B cell (primary cell): Measurements from ENCODE around the gene SLC2A9. TPM values are rescaled to one million over a fixed set of nuclear protein-coding genes. Genes with fewer than 3 reads are reported as not detected.

Source experiments
- ATAC-seq: fragments of 200-7000 bp; cut with Tn5 transposase; one replicate; pipeline ENCODE4 v1.10.0; 2021; ENCODE audit warnings: low read depth, mild to moderate bottlenecking, moderate number of reproducible peaks, moderate library complexity
- CTCF ChIA-PET: fragments of 350-600 bp; sonication (Branson Sonifier 250); formaldehyde crosslinking; loops from one replicate; lab custom pipeline; 2021; ENCODE audit warnings: antibody characterized with exemption, inconsistent platforms; lab: Charles Lee
- POLR2A ChIA-PET: fragments of 350-600 bp; sonication (Branson Sonifier 250); formaldehyde crosslinking; loops from one replicate; lab custom pipeline; 2021; ENCODE audit warnings: antibody characterized with exemption; lab: Charles Lee
- DNase-seq: peaks from one replicate; pipeline ENCODE4 v3.0.0; 2013
- H2AFZ ChIP-seq: 2 replicates; pipeline ENCODE4 v1.6.1; 2012; ENCODE audit warnings: mild to moderate bottlenecking, low read depth, low read length; ENCODE audit not compliant: insufficient read depth, poor library complexity, severe bottlenecking
- H3K27ac ChIP-seq, 2 donors: 1 replicate in 1 of 2; 2 replicates in 1 of 2; pipeline ENCODE4 v1.5.1; 2012 to 2013; ENCODE audit warnings: low read length in 2 of 2, mild to moderate bottlenecking in 2 of 2, moderate library complexity in 1 of 2
- H3K27me3 ChIP-seq, 4 experiments: fragments of 200-600 bp in 1 of 4; sonication (generic) in 1 of 4; replicated peaks in 1 of 4; 1 replicate in 2 of 4; 2 replicates in 2 of 4; pipeline versions ENCODE4 v1.6.1 to v1.7.0; 2013 to 2016; ENCODE audit warnings: low read length in 3 of 4, mild to moderate bottlenecking in 2 of 4, mixed read lengths in 1 of 4, moderate library complexity in 1 of 4; ENCODE audit not compliant: insufficient read depth in 4 of 4, control insufficient read depth in 3 of 4; ENCODE audit errors: control extremely low read depth in 1 of 4
- H3K36me3 ChIP-seq, 2 experiments: replicated peaks in 1 of 2; 1 replicate in 1 of 2; 2 replicates in 1 of 2; pipeline versions ENCODE4 v1.6.1 to v1.7.1; 2013; ENCODE audit warnings: low read length in 1 of 2; ENCODE audit not compliant: insufficient read depth in 2 of 2, control insufficient read depth in 1 of 2; ENCODE audit errors: control extremely low read depth in 1 of 2, extremely low read depth in 1 of 2
- H3K4me1 ChIP-seq, 2 donors: fragments of 200-600 bp in 1 of 2; sonication (generic) in 1 of 2; 1 replicate in 1 of 2; 2 replicates in 1 of 2; pipeline versions ENCODE4 v1.5.1 to v1.6.1; 2013 to 2017; ENCODE audit warnings: low read length in 2 of 2; ENCODE audit not compliant: control insufficient read depth in 2 of 2, insufficient read depth in 2 of 2
- H3K4me2 ChIP-seq: replicated peaks from 2 replicates; pipeline ENCODE3; 2012; ENCODE audit warnings: mild to moderate bottlenecking, low read depth, low read length; ENCODE audit not compliant: poor library complexity, severe bottlenecking
- H3K4me3 ChIP-seq, 5 experiments: fragments of 200-600 bp in 1 of 5; sonication (generic) in 1 of 5; 1 replicate in 3 of 5; 2 replicates in 2 of 5; pipeline versions ENCODE4 v1.5.1 to v1.7.0; 2011 to 2016; ENCODE audit warnings: low read length in 4 of 5, mild to moderate bottlenecking in 4 of 5, low read depth in 2 of 5, control low read depth in 1 of 5, moderate library complexity in 1 of 5; ENCODE audit not compliant: insufficient read depth in 1 of 5; ENCODE audit errors: control extremely low read depth in 1 of 5, extremely low read depth in 1 of 5
- H3K79me2 ChIP-seq: fragments of 200-600 bp; sonication (generic); one replicate; pipeline ENCODE4 v1.6.0; 2016; ENCODE audit warnings: low read length; ENCODE audit not compliant: control insufficient read depth, insufficient read depth
- H3K9ac ChIP-seq: fragments of 200-600 bp; sonication (generic); 2 replicates; pipeline ENCODE4 v1.6.1; 2017; ENCODE audit warnings: mild to moderate bottlenecking, low read length, moderate library complexity
- H3K9me3 ChIP-seq, 3 donors: one replicate each; pipeline versions ENCODE4 v1.6.1 to v1.7.1; 2013; ENCODE audit warnings: low read length in 2 of 3; ENCODE audit not compliant: control insufficient read depth in 2 of 3, insufficient read depth in 1 of 3; ENCODE audit errors: control extremely low read depth in 1 of 3
- H4K20me1 ChIP-seq: 2 replicates; pipeline ENCODE4 v1.6.0; 2012; ENCODE audit warnings: mild to moderate bottlenecking, low read length; ENCODE audit not compliant: insufficient read depth, control insufficient read depth, poor library complexity, severe bottlenecking
- H3K27ac Mint-ChIP-seq: one replicate; pipeline ENCODE4 v1.8.0; 2021; ENCODE audit warnings: mixed read lengths
- H3K27me3 Mint-ChIP-seq: one replicate; pipeline ENCODE4 v1.8.0; 2021; ENCODE audit warnings: mixed read lengths
- H3K4me1 Mint-ChIP-seq: one replicate; pipeline ENCODE4 v1.8.0; 2021; ENCODE audit warnings: mixed read lengths
- H3K4me3 Mint-ChIP-seq: one replicate; pipeline ENCODE4 v1.8.0; 2021; ENCODE audit warnings: mixed read lengths
- H3K9me3 Mint-ChIP-seq: one replicate; pipeline ENCODE4 v1.8.0; 2022; ENCODE audit warnings: mixed read lengths; ENCODE audit not compliant: insufficient read depth
- CTCF ChIP-seq: fragments of 200-600 bp; IDR thresholded peaks from one replicate; pipeline ENCODE4 v1.8.0; 2022; ENCODE audit warnings: antibody characterized with exemption, mild to moderate bottlenecking
- EZH2 ChIP-seq: IDR thresholded peaks from 2 replicates; pipeline ENCODE4 v1.6.1; 2012; ENCODE audit warnings: borderline replicate concordance, low read depth, mild to moderate bottlenecking, moderate library complexity, low read length; ENCODE audit not compliant: insufficient read depth, poor library complexity, severe bottlenecking
- WGBS: methylation state at CpG from one replicate; pipeline ENCODE4 v1.1.5; 2013; ENCODE audit warnings: missing lambda C conversion rate; ENCODE audit not compliant: insufficient coverage; 5-methylcytosine and 5-hydroxymethylcytosine counted together
- intact Hi-C: fragments of 100-400 bp; cut with micrococcal nuclease; formaldehyde crosslinking; loops from one replicate; pipeline ENCODE4 v1.10.0; 2022
- polyA plus RNA-seq: library from polyadenylated mRNA; depleted of rRNA; stranded (reverse); fragments of >200 nt; gene quantifications from 2 replicates; pipeline ENCODE4 v1.2.3, GENCODE V29; 2012
- total RNA-seq, 2 donors: library from RNA; stranded (reverse); fragments of 120-200 nt in 1 of 2; gene quantifications; 1 replicate in 1 of 2; 2 replicates in 1 of 2; pipeline versions ENCODE4 v1.2.3 to v1.2.4, GENCODE V29; 2013 to 2022

Gene SLC2A9
- total and polyA plus RNA-seq, 2 donors (not counting 1 experiment from before 2014, with no cell fraction given) = 0.89 to 2.1 TPM

GRCh38 chr4:10028910-10029309 is 7.6 kb upstream of the SLC2A9 start:
- Mint-ChIP-seq H3K4me3 (no peak overlapping the region), H3K4me1 (peaks cover 23% of the 10 kb centered on the region), H3K27ac (no peak overlapping the region), H3K9me3 (no peaks in the 10 kb centered on the region), H3K27me3 (peaks cover 16% of the 10 kb centered on the region)
- Histone ChIP-seq H3K4me3 (no peak overlapping the region), H3K27me3 (peaks cover 0 to 6% (median 0%) of the 10 kb centered on the region in 4 experiments), H3K9me3 (no peaks in the 10 kb centered on the region), H2AFZ (no peak overlapping the region), H3K79me2 (no peaks in the 10 kb centered on the region), H3K4me1 (peaks cover 8 to 16% of the 10 kb centered on the region in 2 donors), H3K9ac (no peak overlapping the region), H4K20me1 (no peaks in the 10 kb centered on the region), H3K4me2 (no peak overlapping the region), H3K27ac (no peak overlapping the region), H3K36me3 (no peaks in the 10 kb centered on the region)
- CTCF ChIA-PET = interaction anchor here (0.7 kb wide), 1 partner anchor 15 kb away, joined by 3 read pairs; no protein-coding TSS in a partner anchor
- ATAC-seq (no peak), DNase-seq (no peak)
- 93% methylated on average over 4 of the region's 4 CpGs for WGBS
- TF ChIP-seq EZH2 = no peak
- no peak for TF ChIP-seq CTCF
- intact Hi-C loops = no loop called here
- POLR2A ChIA-PET = no interaction called here

DNA sequence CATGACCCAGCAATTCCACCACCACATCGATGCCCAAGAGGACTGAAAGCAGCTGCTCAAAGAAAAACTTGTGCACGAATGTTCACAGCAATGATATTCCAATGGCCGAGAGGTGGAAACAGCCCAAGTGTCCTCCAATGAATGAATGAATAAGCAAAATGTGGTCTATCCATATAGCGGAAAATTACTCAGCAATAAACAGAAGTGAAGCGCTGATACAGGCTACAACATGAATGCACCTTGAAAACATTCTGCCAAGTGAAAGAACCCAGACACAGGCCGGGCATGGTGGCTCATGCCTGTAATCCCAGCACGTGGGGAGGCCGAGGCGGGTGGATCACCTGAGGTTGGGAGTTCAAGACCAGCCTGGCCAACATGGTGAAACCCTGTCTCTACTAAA is 5.2 kb upstream of the SLC2A9 start:
- Mint-ChIP-seq H3K27me3 (peaks cover 9% of the 10 kb centered on the region), H3K9me3 (no peaks in the 10 kb centered on the region), H3K4me3 (no peak overlapping the region), H3K27ac (no peak overlapping the region), H3K4me1 (peaks cover 23% of the 10 kb centered on the region)
- Histone ChIP-seq H2AFZ (no peak overlapping the region), H3K4me2 (no peak overlapping the region), H3K4me1 (peaks cover 11 to 21% of the 10 kb centered on the region in 2 donors), H3K36me3 (no peaks in the 10 kb centered on the region), H3K27ac (no peak overlapping the region), H4K20me1 (no peaks in the 10 kb centered on the region), H3K4me3 (no peak overlapping the region), H3K9ac (no peak overlapping the region), H3K79me2 (no peaks in the 10 kb centered on the region), H3K9me3 (no peaks in the 10 kb centered on the region), H3K27me3 (no peaks in the 10 kb centered on the region)
- intact Hi-C loops = no loop called here
- ATAC-seq (no peak), DNase-seq (no peak)
- ChIA-PET POLR2A (no interaction called here), CTCF (no interaction called here)
- WGBS = 100% methylated on average over 7 of the region's 9 CpGs
- TF ChIP-seq CTCF (no peak), EZH2 (no peak)
